NCI-H1436 (cell line): ENCODE measurements around the gene DMKN.

Experiments used
- DNase-seq: peaks from one replicate; lab custom pipeline; 2025; lab: John Stamatoyannopoulos, UW

Gene DMKN

GRCh38 chr19:35549879-35550523 lies 36.6 kb upstream of the DMKN start:
- no peak for DNase-seq

GRCh38 chr19:35549174-35549788 lies 35.8 kb upstream of the DMKN start:
- DNase-seq: peak; percentile 78

GRCh38 chr19:35546532-35546931 lies 33.1 kb upstream of the DMKN start:
- DNase-seq: no peak

GRCh38 chr19:35545855-35546381 lies 32.5 kb upstream of the DMKN start:
- DNase-seq: no peak

GRCh38 chr19:35545001-35545854 lies 31.8 kb upstream of the DMKN start, which contains the start of gene TMEM147:
TSS of gene TMEM147 (plus strand) at chr19:35545626. CDS start at chr19:35545740, 114 bp downstream.
- DNase-seq: peak; percentile 71

- no peak for DNase-seq
Observed at GRCh38 chr19:35544110-35544802, 30.8 kb upstream of the DMKN start.

GRCh38 chr19:35543280-35544109 lies 30.0 kb upstream of the DMKN start:
- DNase-seq: no peak

- DNase-seq: no peak
Observed at GRCh38 chr19:35542209-35542608, 28.8 kb upstream of the DMKN start.

- DNase-seq: no peak
Observed at GRCh38 chr19:35540356-35540927, 27.0 kb upstream of the DMKN start.

GRCh38 chr19:35539850-35540249 lies 26.4 kb upstream of the DMKN start:
- DNase-seq: no peak

GRCh38 chr19:35539314-35539713 lies 25.9 kb upstream of the DMKN start:
- no peak for DNase-seq

GRCh38 chr19:35534803-35535480 lies 21.5 kb upstream of the DMKN start:
- peak; percentile 11 for DNase-seq

GRCh38 chr19:35533822-35534392 lies 20.5 kb upstream of the DMKN start:
- DNase-seq: no peak

- no peak for DNase-seq
Observed at GRCh38 chr19:35533201-35533821, 19.9 kb upstream of the DMKN start, which contains the start of gene GAPDHS. TSS of gene GAPDHS (plus strand) at chr19:35533456. CDS start at chr19:35533528, 72 bp downstream.

- DNase-seq: no peak
Observed at GRCh38 chr19:35531291-35531690, 17.8 kb upstream of the DMKN start.

- DNase-seq: no peak
Observed at GRCh38 chr19:35529241-35530218, 16.1 kb upstream of the DMKN start.

GRCh38 chr19:35528218-35529038 lies 15.0 kb upstream of the DMKN start, which contains the start of gene SBSN:
TSS of gene SBSN (minus strand) at chr19:35528311. CDS start at chr19:35528281, 30 bp downstream.
- no peak for DNase-seq
